ENCODE data around the gene ADGRL1.
A peak's percentile ranks its signal among the peaks of the same experiment; 100 is the strongest.
"Not testable (repeated sequence)": the region's sequence is repeated elsewhere in the genome, so short reads cannot be mapped to it uniquely, and the experiment has no call there.

The ADGRL1 gene

GRCh38 chr19:14188086-14188485, 17.9 kb downstream of the ADGRL1 start:
- DNase-seq, result not testable (repeated sequence)

GRCh38 chr19:14187561-14187960, 18.4 kb downstream of the ADGRL1 start:
- DNase-seq, result no peak

- DNase-seq, result not testable (repeated sequence)
Measured at GRCh38 chr19:14186684-14187083, 19.3 kb downstream of the ADGRL1 start.

GRCh38 chr19:14185691-14186090, 20.3 kb downstream of the ADGRL1 start:
- DNase-seq, result not testable (repeated sequence)

GRCh38 chr19:14185158-14185557, 20.8 kb downstream of the ADGRL1 start:
- DNase-seq, result no peak

- no peak for DNase-seq
Measured at GRCh38 chr19:14183741-14184350, 22.1 kb downstream of the ADGRL1 start.

- no peak for DNase-seq
Measured at GRCh38 chr19:14182476-14182875, 23.5 kb downstream of the ADGRL1 start.

GRCh38 chr19:14181906-14182305, 24.1 kb downstream of the ADGRL1 start:
- no peak for DNase-seq

- not testable (repeated sequence) for DNase-seq
Measured at GRCh38 chr19:14181199-14181598, 24.8 kb downstream of the ADGRL1 start.

- no peak for DNase-seq
Measured at GRCh38 chr19:14177496-14178074, 28.4 kb downstream of the ADGRL1 start.

GRCh38 chr19:14175351-14175792, 30.6 kb downstream of the ADGRL1 start:
- peak in 1 of 2 donors; percentile 21 for DNase-seq

- DNase-seq, result no peak
Measured at GRCh38 chr19:14174883-14175282, 31.1 kb downstream of the ADGRL1 start.

- no peak for DNase-seq
Measured at GRCh38 chr19:14168993-14169392, 37.0 kb downstream of the ADGRL1 start.

- DNase-seq, result no peak
Measured at GRCh38 chr19:14168259-14168972, 37.6 kb downstream of the ADGRL1 start.

- peak in 1 of 2 donors; percentile 18 for DNase-seq
Measured at GRCh38 chr19:14167576-14168138, 38.3 kb downstream of the ADGRL1 start.

GRCh38 chr19:14166999-14167575, 38.9 kb downstream of the ADGRL1 start:
- DNase-seq, result peak in 1 of 2 donors; percentile 14

- no peak for DNase-seq
Measured at GRCh38 chr19:14165990-14166830, 39.8 kb downstream of the ADGRL1 start.

- DNase-seq, result no peak
Measured at GRCh38 chr19:14164724-14165493, 41.1 kb downstream of the ADGRL1 start.

GRCh38 chr19:14164082-14164481, 41.9 kb downstream of the ADGRL1 start:
- no peak for DNase-seq

- DNase-seq, result no peak
Measured at GRCh38 chr19:14162871-14163297, 43.1 kb downstream of the ADGRL1 start.

- no peak for DNase-seq
Measured at GRCh38 chr19:14161305-14161704, 44.7 kb downstream of the ADGRL1 start.
